GM21367 (cell line): ENCODE results near the gene THAP4.
A peak's percentile ranks its signal among the peaks of the same experiment; 100 is the strongest.
"Not testable (repeated sequence)": the region's sequence is repeated elsewhere in the genome, so short reads cannot be mapped to it uniquely, and the experiment has no call there.

Experiments used
- ATAC-seq: cut with Tn5 transposase; IDR thresholded peaks from one replicate; pipeline ENCODE4 v1.9.1; 2021; ENCODE audit not compliant: unreplicated experiment

THAP4 gene

DNA sequence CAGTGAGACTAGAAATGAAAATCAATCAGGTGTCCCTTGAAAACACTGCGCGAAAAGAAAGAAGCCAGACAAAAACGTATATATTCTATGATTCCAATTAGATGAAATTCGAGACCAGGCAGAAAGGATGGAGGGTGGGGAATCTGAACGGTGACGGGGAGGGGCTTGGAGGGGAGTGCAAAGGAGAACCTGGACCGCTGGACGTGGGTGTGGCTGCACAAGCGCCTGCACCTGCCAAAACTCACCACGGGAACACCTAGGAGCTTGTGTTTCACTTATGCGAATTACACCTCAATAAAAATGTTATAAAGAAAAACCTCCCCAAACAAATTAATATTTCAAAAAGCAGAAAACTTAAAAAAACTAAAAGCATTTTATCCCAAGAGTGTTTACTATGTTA lies 21.9 kb downstream of the THAP4 start:
- no peak for ATAC-seq

DNA sequence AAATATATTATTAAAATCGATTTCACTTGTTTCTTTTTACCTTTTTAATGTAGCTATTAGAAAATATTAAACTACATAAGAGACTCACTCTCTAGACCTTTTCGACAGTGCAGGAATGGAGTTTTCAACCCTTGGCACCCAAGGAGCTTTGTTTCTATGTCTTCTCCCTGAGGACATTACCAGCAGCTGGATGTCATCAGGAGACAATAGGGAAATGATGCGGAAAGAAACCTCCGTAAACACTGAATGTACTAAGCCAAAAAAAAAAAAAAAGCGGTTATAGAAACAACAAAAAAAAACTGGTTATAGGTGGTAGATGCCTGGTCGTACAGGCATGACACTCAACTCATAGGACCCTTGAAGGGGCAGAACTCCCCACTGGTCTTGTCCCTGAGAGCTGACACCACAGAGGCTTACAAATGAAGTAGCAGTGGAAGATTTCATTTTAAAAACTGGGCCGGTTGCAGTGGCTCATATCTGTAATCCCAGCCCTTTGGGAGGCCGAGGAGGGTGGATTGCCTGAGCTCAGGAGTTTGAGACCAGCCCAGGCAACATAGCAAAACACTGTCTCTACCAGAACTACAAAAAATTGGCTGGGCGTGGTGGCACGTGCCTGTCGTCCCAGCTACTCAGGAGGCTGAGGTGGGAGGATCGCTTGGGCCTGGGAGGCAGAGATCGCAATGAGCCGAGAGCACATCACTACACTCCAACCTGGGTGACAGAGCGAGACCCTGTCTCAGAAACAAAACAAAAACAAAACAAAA lies 23.8 kb downstream of the THAP4 start:
- no peak for ATAC-seq

DNA sequence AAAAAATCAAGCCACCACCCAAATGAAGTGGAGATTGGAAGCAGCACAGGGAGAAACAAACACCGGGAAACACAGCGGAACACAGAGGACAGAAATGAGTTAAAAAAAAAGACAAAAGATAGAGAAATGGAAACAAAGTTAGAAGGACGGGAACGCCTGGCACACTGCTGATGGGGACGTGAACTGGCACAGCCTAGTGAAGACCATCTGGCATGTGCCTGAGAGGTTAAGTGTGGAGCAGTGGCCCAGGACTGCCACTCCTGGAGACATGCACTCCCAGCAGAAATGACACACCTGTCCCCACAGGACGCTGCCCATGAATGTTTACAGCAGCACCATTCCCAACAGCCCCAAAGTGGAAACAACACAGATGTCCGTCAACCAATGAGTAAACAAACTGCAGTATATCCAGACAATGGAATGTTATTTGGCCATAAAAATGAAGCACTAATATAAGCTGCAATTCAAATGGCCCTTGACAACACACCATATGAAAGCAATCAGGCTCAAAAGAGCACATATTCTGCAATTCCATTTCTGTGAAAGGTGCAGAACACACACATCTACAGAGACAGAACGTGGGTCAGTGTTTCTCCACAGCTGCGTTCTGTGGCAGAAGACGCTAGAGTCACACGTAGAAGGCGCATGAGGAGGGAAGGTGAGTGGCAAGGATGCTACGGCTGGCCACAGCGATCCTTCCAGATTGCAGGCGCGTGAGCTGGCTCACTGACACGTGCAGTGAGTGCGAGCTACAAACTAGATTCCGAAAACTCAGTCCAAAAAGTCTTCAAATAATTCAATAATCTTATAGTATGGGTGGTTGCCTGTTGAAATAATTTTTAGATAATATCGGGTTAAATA lies 24.6 kb downstream of the THAP4 start:
- no peak for ATAC-seq

DNA sequence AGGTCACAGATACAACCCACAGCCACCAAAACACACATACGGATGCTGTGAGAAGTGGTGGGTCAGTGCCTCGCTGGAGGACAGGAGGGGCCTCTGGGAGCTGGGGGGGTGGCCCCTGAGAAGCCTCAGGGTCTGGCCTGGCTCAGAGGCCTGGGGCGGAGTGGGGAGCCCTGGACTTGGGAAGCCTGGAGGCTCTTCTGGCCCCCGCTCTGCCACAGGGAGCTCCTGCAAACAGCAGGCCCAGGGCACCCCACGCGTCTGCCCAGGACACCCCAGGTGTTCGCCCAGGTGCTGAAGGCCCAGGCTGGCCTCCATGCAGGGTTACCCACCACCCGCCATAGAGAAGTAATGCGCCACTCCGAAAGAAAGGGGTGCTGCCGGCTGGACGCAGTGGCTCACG lies 25.9 kb downstream of the THAP4 start:
- ATAC-seq: no peak

DNA sequence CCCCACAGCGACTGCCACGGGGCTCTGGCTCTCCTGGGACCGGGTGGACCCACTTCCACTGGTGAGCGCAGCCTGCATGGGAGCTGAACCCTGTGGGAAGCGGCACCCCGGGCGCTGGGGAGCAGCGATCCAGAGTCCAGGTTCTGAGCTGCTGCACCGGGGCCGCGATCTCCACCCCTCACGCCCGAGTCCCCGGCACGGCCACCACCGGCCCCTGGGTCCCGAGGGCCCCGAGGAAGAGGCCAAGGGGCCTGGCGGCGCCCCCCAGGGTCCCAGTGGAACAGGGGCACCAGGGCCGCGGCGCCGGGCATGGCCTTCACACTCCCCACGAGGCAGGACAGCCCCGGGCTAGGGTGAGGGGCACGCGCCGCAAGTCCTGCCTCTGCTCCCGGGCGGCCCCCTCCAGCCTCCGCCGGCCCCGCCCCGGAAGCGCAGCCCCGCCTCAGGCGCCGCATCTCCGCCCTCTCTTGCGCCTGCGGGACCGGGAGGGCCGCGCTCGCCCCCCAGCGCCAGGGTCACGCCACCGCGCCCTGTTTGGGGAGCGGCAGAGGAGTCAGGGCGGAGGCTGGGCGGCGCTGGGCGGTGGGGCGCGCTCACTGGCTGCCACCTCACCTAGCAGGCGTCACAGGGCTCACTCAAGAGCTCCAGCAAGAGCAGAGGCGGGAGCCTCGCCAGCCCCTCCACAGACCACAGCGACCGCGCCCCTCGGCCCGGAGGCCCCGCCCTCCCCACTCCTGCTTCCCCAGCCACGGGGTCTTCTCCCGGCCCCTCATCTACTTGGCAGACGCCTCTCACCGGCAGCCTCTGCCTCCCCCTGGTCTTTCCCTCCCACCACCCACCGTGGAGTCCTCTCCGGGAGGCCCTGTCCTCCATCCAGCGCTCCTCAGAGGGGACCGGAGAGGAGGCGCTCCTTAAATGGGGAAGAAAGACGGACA lies 26.8 kb downstream of the THAP4 start:
- peak; percentile 94 for ATAC-seq

DNA sequence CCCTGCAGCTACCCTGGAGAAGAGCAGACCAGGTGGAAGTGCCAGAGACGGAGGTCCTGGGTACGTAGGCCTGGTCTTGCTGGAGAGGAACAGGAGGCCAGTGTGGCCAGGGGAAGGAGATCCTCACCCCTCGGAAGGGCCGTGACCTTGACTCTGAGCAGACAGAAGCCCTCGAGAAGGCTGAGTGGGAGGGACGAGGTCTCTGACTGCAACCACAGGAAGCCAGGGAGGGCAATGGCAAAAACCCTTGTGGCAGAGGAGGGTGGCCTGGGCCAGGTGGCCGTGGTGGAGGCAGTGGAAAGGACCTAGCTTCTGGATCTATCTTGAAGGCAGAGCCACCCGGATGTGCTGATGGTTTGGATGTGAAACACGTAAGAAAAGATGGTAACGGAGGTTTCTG lies 28.1 kb downstream of the THAP4 start:
- ATAC-seq: no peak

DNA sequence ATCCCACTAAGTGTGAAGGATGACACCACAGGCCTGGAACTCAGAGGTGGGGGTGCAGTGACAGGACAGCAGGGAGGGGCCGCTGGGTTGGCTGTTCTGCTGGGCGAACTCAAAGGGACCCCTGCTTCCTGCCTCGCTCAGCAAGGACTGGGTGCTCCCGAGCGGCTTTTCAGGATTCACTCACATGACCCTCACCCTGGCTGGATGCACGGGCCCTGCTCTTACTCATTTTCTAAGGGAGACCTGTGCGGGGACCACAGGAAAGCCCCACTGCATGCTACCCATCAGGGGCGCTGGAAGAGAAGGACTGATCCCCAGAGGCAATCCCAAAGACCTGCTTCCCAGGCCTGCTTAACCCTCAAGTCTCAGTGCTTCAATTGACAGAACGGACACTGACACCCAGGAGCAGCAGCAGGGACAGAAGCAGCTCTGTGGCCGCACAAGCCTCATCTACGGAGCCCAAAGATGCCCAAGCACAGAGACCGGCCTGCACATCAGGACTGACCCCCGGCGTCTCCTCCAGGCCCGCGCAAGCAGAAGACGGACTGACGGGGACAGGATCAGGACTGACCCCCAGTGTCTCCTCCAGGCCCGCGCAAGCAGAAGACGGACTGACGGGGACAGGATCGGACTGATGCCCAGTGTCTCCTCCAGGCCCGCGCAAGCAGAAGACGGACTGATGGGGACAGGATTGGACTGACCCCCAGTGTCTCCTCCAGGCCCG lies 29.6 kb downstream of the THAP4 start:
- no peak for ATAC-seq

DNA sequence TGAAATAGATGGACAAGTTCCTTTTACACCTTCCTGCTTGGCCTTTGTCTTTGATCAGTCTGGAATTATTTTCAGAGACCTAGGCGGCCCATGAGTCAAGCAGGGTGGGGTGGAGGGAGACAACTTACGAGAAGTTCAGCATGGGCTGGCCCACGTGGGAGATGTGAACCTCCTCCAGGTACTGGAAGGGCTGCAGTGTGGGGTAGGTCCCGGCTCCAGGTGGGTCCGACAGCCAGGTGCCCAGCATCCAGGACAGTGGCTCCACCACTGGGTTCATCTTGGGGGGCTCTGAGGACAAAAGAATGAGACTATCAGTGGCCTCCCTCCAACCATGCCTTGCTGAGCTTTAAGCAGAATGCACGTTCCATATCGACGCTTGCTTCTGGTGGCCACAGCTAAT lies 30.8 kb downstream of the THAP4 start:
- ATAC-seq: no peak

DNA sequence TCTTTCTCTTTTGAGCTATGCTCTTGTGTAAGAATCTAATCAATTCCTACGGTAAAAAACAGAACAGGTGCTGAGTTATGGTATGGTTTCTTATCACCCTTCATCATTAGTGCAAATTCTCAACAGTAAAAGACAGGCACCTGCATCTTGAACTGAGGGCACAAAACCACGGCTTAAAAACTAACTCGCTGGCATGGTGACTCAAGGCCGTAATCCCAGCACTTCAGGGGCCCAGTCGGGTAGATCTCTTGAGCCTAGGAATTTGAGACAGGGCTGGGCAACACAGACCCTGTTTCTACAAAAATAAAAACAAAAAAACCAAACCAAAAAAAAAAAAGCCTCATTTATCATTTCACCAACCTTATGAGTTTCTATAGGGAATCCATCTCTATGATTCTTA lies 33.3 kb downstream of the THAP4 start:
- no peak for ATAC-seq

DNA sequence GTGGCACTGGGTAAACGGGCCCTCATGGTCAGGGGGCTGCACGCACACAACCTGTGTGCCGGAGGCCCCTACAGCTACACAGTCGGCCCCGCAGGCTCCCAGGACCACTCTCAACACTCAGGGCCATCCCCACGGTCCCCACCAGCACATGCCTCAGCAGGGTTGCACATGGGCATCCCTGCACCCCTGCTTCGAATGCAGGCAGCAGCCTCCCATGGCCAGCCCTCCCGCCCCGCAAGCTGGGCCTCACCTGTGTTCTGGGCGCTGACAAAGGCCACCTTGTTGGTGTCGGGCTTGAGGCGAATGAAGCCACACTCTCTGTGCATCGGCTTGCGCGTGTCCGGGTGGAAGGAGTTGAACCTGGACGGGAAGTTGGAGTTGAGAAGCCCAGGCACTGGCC lies 34.2 kb downstream of the THAP4 start:
- ATAC-seq: no peak

DNA sequence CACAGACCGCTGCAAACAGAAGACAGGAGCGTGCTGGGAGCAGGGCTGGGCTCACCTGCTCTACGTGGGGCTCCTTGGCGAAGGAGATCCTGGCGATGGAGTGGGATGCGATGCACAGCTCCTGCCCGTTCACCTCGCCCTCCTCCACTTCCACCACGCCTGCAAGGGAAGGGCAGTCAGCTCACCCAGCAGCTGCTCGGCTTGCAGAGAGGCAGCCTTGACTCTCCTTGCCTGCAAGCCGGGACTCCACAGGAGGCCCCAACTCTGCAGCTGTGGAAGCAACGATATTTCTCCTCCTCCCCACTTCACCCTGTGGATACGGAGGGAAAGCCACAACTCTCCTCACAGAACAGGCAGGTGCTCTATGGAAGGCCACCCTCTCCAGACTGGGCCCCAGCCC lies 35.1 kb downstream of the THAP4 start:
- no peak for ATAC-seq

DNA sequence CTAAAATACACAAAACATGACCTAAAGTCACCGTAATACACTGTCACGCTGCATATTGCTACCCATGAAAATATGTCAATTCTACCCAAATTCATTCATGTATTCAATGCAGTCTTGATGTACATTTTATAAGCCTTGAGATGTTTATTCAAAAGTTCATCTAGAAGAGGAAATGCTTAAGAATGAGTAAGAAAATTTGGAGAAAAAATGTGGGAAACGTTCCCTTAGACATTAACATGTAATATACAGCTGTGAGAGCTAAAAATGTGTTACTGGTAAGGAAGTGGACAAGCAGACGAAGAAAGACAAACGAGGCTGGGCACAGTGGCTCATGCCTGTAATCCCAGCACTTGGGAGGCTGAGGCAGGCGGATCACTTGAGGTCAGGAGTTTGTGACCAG lies 37.3 kb downstream of the THAP4 start:
- ATAC-seq: no peak

DNA sequence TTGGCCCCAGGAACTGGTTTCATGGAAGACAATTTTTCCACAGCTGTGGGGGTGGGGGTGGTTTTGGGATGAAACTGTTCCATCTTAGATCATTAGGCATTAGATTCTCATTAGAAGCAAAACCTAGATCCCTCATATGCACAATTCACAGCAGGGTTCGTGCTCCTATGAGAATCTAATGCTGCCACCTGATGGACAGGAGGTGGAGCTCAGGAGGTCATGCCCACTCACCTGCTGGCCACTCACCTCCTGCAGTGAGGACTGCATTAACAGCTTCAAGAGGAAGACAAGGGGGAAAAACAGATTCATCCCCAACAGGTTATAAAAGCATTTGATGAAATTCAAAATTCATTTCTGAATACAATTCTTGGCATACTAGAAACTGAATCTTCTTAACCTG lies 38.5 kb downstream of the THAP4 start:
- no peak for ATAC-seq

DNA sequence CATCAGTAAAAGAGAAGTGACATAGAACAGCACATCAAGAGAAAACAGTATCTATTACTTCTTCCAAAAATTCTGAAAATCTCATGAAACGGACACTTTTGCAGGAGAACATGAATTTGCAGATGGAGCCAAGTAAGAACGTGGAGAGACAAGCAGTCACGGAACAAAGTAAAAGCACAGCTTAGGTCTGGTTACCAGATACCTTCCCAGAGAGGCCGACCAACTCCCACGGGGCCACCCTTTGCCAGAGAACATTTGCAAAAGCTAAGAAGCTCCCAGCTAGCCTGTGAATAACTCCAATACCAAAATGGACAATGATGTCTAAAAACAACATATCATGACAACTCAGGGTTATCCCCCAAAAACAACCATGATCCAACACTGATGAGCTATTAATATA lies 38.9 kb downstream of the THAP4 start:
- no peak for ATAC-seq

DNA sequence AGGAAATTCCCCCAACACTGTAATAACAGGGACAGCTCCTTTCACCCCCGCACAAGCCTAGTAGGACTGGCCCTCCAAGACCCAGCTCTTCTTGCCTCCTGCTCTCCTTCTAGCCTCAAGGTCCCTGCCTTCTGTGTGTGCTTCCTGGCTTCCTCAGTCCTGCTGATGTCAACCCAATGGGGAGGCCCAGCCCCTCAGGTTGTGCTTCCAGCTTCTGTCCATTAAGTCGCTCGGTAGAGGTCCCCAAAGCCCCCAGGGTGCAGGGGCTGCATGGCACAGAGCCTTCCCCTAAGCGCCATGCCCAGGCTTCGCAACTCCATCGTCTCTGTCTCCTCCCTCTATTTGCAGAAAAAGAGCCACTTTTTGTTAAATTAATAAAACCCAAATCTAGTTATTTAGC lies 39.4 kb downstream of the THAP4 start:
- no peak for ATAC-seq

DNA sequence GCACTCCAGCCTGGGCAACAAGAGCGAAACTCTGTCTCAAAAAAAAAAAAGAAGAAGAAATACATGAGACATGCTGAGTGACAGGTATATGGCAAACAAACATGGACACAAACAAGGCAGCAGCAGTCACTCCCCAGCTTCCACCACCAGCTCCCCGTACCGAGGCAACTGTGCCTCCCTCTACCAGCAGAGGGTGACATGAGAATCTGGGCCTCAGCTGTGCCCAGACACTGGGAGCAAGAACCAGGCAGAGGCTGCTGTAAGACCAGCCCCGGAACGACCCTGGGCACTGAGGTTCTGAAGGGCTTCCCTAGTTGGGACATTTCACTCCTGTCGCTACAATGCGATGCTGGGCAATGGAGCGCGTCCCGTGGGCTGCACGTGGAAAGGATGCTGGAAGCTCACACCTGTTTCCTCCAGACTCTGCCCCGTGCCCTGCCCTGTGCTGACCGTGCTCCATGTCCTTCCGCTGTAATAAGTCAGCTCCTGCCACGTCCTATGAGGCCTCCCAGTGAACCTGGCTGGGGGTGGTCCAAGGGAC lies 41.3 kb downstream of the THAP4 start:
- ATAC-seq: no peak

DNA sequence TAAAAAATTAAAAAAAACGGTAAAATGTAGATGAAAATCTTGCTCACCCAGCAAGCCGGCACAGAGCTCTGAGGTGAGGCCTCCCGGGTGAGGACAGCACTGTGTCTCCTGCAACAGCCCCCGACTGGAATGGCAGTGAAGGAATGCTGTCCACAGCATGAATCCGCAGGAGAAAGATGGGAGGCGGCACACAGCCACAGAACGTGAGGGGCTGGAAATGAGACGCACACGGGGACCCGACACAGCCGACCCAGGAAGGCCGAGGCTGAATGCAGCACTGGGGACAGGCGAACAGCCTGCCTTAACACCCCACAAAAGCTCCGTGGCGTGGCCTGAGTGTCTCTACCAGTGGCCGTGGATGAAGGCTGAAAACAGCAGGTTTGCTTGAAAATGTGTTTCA lies 43.7 kb downstream of the THAP4 start:
- no peak for ATAC-seq

DNA sequence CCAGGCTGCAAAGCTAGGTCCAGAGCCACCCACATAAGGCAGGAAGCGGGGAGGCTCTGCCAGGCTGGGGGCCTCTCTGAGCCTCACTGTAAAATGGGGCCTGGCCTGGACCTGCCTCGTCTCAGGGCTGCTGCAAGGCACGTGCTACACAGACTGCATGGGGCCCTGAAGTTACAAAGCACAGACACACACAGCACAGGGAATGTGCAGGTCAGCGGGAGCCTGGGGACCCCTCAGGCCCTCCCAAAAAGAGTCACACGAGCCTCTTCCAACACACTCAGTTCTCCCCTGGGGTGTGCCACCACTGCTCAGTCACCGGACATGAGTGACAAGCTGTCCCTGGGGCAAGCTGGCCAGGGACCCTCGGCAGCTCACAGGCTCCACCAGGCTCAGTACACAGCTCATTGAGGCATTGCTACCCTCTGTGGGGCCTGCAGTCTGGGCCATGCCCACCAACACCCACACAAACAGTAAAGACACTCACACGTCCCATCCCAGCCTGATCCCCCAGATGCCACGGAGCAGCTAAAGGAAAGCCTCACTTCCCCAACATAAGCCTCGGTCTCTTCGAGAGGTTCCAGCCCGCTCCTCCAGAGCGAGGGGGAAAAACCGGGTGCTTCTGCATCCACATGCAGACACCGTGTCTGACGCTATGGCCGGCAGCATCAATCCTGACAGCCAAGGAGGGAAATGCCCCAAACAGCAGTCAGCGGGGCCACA lies 44.7 kb downstream of the THAP4 start:
- no peak for ATAC-seq

DNA sequence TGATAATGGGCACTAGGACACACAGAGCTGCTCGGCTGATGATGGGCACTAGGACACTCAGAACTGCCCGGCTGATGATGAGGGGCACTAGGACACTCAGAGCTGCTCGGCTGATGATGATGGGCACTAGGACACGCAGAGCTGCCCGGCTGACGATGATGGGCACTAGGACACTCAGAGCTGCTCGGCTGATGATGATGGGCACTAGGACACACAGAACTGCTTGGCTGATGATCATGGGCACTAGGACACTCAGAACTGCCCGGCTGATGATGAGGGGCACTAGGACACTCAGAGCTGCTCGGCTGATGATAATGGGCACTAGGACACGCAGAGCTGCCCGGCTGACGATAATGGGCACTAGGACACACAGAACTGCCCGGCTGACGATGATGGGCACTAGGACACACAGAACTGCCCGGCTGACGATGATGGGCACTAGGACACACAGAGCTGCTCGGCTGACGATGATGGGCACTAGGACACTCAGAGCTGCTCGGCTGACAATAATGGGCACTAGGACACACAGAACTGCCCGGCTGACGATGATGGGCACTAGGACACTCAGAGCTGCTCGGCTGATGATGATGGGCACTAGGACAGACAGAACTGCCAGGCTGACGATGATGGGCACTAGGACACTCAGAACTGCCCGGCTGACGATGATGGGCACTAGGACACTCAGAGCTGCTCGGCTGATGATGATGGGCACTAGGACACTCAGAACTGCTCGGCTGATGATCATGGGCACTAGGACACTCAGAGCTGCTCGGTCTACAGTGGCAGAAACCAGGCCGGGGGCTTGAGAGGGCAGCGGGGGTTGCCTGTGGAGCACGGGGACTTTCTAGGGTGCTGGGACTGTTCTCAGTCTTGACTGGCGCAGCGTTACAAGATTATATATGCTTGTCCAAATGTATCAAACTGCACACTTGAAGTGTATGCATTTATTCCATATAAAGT lies 46.2 kb downstream of the THAP4 start:
- not testable (repeated sequence) for ATAC-seq
